Thyroid gland (tissue), 4 donors: Measurements from ENCODE around the gene ZIC1.

Experiments
- CTCF ChIP-seq, 6 experiments: fragments of 200-600 bp in 3 of 6; fragments of 450-650 bp in 3 of 6; sonication (generic) in 3 of 6; IDR thresholded peaks; one replicate each; pipeline ENCODE4 v1.5.1; 2016 to 2019; ENCODE audit warnings: antibody characterized with exemption in 6 of 6, mild to moderate bottlenecking in 2 of 6, inconsistent platforms in 1 of 6, moderate library complexity in 1 of 6
- POLR2A ChIP-seq, 2 donors: fragments of 450-650 bp; IDR thresholded peaks; one replicate each; pipeline ENCODE4 v1.6.1; 2017; ENCODE audit warnings: antibody characterized with exemption in 2 of 2, mild to moderate bottlenecking in 2 of 2, moderate library complexity in 1 of 2

GRCh38 chr3:147393261-147393942 lies 15.8 kb upstream of the ZIC1 start:
- TF ChIP-seq CTCF (IDR thresholded peaks at IDR 0.05) (no peak), POLR2A (IDR thresholded peaks at IDR 0.05) (no peak)
